ENCODE measurements around the gene POC1B.
A peak's percentile ranks its signal among the peaks of the same experiment; 100 is the strongest.
"Not testable (repeated sequence)": the region's sequence is repeated elsewhere in the genome, so short reads cannot be mapped to it uniquely, and the experiment has no call there.

Gene POC1B

DNA sequence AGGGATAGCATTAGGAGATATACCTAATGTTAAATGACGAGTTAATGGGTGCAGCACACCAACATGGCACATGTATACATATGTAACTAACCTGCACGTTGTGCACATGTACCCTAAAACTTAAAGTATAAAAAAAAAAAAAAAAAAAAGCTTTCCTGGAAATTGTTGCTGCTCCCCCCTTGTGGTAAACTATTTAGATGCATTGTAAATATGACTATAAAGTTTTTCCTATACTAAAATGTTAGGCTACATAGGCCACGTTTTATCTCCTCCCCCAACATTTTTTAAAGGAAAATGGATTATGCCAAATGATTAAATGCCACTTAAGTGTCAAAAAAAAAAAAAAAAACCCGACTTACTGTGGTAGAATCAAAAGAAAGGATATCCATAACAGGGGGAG, 66.6 kb downstream of the POC1B start:
- DNase-seq = not testable (repeated sequence)

DNA sequence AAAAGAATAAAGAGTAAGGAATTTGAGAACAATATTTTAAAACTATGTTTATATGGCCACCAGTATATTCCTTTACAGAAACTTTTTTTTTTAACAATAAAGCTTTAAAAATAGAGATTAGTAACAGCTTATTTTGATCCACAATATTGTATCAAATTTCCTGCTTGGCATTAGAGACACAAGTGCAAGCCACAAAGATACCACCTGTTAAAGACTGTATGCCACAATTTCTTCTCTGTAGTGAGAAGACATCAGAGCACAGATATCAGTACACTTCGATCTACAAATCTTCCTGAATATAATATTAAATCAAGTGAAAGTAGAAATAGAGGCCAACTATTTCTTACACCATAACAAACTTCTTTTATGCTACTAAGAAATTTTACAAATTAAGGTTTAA, 69.3 kb downstream of the POC1B start:
- no peak for DNase-seq

DNA sequence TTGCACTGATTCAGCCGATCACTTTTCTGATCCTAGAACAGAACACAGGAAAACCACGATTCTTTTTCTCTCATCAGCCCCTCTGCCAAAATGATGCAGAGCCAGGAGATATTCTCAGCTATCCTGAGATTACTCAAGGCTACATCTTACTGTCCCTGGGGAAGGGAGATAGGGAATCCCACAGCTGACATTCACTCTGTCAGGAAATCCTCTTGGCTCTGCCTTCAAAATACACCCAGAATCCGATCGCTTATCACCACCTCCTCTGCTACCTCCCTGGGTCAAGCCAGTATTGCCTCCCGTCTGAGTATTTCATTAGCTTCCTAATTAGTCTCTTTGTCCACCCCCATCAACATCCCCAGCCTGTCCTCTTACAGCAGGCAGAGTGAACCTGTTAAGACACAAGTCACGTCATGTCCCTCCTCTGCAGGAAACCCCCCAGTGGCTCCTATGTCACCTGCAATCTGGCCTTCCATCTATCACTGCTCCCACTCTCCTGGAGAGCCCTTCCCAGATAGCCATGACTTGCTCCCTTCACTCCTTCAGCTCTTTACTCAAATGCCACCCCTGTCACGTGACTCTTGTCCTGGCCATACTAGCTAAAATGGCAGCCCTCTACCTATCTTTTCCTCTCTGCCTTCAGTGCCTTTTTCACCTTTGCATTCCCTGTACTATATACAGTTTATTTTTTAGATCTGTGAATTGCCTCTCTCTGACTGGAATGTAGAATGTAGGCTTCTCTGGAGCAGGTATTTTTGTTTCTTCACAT, 71.6 kb downstream of the POC1B start:
- DNase-seq = no peak

DNA sequence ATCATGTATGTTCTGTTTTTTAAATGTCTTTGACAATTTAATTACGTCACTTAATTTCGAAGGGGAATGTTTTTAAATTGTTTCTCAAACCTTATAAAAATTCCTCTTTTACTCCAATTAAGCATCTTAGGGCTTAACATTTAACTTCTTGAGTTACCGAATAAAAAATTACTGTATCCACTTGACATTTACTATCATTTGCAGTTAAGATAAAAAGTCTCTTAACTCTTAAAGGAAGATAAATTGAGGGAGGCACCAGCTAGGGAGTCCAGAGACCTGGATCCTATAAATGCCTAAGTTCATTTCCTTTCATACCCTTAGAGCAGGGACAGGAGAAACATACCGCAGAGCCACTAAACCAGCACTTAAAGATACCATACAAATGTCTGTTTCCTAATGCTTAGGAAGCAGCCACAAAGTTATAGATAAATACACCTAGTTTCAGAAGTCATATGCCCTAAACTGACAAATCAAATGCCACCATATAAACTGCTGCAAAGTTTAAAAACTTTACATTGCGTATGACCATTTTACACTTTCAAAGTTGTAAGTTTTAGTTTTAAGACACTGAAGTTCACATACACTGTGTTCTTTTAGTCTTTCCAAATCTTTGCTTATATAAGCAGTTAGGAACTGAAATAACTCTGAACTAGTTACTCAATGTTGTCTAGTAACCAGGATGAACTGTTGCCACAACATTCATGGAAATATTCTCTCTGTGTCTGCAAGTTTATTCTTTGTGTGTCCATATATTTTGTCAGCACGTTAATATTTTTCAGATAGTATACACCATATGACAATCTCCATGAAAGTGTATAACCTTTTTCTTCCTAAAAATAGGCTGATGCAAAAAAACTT, 72.5 kb downstream of the POC1B start:
- DNase-seq = no peak

DNA sequence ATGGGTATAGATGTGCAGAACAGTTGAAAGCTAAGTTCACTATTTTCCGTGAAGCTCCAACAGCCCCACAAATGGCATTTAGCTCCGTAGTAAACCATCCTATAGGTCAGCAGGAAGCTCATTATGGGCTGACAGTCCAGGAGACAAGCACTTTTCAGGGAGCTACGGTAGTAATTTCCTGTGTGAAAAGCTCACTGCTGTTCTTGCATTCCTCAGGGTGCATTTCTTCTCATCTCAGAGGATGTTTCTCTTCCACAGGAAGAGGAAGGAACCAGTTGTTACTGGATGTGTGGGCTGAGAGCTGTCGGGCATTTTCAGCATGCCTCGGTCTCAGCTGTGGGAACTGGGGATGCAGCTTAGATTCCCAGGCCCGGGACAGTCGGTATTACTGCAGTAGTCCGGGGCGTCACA, 74.0 kb downstream of the POC1B start:
- peak; percentile 45 for DNase-seq

DNA sequence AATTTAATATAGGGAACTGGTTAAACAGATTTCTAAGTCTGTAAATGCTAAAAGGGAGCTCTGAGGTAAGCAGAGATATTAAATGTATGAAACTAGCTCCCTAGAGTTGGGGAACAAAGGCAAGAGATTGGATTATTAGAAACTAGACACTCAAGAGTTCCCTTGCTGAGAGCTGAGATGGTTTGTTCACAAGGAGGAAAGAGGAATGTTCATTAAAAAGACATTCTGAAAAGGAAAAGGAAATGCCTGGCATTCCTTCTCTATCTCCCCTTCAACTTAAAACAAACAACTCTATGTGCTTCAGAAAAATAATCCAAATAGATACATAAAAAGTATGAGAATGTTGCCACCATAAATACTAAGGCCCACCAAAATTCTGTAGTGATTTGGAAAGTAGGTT, 74.9 kb downstream of the POC1B start:
- DNase-seq = no peak

DNA sequence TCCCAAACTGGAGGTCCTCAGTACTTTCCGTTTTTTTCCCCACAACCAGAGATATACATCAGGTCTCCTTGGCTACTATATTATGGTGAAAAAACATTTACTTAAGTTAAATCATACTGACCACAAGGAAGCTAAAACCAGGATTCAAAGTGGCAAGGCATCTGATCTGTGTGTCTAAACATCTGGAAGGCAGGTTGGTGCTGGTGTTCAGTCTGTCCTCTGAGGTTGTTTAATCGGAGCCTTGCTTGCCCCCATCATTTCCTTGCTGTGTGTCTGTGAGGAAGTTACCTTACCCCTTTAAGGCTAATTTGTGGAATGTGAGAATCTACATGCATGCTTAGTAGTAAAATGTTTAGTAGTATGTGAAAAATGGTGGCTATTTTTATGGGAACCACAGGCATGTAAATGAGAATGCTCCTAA, 76.9 kb downstream of the POC1B start:
- DNase-seq = no peak

DNA sequence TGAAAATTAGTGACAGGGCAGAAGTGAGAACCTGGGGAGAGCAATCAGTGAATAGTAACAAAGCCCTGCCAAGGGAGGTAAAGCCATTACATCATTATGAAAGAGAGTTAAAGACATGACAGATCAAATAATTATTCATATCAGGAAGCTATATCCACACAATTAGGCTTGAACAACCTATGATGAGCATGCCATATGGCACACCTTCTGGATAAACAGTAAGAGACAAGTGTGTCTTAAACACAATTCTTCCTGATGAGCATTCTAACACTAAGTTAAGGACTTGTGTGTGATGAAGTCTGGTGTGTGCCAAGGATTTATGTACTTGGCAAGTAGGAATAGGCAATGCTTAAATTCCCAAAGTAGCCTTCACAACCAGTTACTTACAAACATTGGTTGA, 77.3 kb downstream of the POC1B start:
- DNase-seq = no peak

DNA sequence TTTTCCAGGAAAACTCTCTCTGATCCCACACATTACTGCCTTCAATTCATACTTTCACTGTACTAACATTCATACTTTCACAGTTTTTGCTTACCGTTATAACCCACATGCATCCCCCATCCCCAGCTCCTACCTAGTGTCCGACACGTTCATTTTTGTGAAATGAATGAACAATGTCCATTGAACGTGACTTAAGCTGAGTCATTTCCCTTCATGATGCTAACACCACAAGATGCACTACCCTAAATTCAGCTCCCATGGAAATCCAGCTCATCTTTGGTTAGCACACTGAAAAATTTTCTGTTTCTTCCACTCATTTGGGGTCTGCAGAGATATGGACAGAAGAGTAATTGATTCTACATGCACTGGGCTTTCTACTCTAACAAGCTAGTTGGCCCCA, 85.9 kb downstream of the POC1B start:
- no peak for DNase-seq

DNA sequence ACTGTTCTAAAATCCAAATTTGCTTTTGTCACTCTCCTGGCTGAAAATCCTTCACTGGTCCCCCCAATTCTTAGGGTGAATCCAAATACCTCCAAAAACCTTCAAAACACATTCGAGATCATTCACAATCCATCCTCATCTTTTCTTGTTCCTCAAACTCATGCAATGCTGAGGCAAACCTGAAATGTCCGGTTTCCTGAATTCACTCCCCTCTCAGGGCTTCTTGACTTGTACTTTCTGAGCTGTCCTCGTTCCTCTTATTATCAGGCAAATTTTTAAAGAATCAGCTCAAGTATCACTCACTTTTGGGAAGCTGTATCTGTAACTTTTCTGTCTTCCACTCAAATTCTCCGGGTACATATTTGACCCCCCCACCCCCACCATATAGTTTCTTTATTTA, 88.6 kb downstream of the POC1B start:
- no peak for DNase-seq

DNA sequence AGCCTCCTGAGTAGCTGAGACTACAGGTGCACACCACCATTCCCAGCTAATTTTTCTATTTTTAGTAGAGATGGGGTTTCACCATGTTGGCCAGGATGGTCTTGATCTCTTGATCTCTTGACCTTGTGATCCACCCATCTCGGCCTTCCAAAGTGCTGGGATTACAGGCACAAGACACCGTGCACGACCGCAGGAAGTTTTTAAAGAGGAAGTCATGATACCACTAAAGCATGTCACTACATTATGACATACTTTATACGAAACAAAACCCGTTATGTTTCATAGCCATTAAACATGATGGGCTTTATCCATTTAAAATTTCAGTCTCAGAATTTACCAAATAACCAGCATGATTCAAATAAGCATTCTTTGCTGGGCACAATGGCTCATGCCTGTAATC, 89.8 kb downstream of the POC1B start:
- DNase-seq = no peak

DNA sequence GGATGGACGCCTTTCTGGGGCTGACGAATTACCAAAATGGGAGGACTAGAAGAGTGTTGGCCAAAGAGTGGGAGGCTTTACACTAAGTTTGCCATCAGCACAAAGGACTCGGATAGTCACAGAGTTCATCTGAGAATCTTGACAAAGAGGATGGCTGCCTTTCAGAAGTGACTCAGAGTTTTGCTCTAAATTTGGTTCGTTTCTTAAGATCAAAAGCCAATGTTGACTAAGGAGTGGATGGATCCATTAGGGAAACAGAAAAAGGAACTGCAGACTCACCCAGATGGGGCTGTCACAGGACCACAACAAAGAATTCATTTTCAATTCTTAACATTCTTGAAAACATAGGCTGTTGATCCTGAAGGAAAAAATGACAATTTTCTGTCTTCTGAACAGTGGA, 92.2 kb downstream of the POC1B start:
- no peak for DNase-seq

DNA sequence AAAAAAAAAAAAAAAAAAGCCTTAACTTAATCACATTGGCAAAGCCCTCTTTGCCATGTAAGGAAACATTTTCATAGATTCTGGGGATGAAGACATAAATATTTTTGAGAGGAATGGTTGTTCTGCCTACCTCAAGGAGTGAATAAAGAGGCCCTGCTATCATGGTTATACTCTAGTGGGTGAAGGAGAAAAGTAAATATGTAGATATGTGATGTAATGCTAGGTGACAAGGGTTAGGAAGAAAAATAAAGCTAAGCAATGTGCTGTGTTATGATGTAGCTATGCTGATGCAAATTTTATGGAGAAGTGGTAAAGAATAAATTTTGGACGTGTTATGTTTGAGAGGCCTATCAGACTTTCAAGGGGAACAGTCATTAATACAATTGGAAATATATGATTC, 93.5 kb downstream of the POC1B start:
- DNase-seq = no peak

DNA sequence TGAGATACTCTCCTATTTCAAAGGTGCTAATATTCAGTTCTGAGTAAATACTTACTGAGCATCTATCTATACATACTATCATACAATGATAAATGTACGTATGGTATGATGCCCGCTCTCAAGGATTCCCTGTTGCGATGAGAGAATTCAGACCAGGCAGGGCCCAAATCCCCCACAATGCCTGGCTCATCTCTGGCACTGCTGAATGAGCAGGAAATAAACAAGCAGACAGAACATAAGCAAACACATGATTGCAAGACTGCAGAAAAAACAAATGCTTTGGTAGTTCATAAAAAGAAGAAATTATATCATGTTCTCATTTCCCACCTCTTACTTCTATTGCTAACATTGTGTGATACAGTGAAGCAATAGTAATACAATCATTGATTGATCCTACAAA, 96.3 kb downstream of the POC1B start:
- no peak for DNase-seq

DNA sequence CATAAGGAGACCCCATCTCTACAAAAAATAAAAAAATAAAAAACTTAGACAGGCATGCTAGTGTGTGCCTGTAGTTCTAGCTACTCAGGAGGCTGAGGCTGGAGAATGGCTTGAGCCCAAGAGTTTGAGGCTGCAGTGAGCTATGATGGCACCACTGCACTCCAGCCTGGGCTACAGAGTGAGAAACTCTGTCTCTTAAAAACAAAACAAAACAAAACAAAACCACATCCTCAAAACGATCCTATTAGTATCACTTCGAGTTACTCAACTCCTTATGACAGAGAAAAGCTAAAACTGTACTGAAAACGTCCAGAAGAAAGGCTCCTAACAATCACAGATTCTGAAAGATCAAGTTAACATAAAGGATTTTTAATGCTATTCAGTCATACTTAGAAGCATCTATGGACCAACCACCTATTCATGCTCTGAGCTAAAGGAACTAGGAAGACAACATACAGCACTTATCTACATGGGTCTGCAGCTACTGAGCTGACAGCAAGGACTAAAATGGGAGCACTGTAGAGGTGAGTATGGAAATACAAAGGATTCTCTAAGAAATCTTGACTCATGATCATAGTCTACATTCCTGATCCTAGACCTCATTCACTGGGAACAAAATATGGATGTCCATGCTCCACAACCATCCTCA, 98.2 kb downstream of the POC1B start:
- no peak for DNase-seq

DNA sequence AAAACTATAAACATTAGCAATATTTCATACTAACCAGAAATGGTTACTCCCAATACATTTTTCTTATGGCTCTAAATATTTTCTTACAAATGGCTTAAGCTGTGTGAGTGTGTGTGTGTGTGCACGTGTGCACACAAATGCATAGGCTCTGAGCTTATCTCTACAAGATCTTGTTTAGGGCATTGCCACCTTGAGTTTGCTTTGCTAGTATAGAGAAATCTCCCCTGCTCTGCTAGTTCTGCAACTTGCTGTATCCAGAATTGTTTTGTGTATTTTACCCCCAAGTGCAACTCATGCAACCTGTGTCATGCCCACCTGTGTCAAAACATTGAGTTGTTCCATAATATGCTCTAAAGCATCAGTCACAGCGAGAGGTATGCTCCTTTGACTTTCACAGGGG, 101.0 kb downstream of the POC1B start:
- DNase-seq = no peak

DNA sequence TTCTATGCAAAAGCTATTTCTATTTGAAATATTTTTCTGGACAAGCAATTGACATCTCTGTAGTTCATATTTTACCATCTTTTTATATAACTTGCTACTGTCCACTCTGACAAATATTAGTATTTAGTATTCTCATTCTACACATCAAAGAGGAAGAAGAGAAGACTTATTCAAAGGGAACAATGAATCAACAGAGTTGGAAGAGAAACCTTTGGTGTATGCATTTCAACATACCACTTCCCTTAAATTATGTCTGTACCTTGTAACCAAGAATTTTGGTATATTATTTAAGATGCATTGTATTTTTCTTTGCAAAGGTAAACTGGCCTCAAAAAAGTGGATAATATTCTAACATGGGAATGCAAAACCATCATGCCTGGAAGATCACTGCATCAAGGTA, 101.5 kb downstream of the POC1B start:
- DNase-seq = no peak

DNA sequence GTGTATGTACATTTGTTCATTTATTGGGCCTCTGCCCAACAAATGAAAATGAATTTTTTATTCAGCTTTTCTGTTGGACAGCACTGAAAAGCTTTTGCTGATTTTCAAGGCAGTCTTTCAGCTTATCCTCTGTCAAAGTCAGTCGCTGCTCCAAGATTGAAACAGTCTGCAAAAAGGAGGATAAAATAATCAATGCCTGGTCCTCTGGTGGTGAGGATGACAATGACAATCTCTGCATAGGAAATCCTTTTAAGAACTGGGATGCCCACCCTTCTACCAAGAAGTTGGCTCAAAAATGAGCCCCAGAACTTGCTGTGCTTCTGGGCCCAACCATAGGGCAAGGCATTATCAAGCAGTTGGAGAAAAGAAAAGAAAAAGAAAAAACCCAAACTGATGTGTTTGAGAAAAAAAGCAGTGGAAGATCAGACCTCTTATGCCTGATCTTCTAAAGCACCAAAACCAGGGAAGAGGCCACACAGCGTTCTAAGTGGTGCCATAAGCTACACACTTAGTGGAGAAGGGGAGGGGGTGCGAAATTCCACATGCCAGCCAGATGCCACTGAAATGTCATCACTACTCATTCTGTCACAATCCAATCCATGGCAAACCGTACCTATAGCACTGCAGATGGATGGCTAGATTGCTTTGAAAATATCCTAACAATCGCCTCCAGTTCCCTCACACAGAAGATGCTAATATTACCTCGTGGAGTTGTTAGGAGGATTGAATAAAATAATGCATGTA, 104.6 kb downstream of the POC1B start:
- DNase-seq = no peak

DNA sequence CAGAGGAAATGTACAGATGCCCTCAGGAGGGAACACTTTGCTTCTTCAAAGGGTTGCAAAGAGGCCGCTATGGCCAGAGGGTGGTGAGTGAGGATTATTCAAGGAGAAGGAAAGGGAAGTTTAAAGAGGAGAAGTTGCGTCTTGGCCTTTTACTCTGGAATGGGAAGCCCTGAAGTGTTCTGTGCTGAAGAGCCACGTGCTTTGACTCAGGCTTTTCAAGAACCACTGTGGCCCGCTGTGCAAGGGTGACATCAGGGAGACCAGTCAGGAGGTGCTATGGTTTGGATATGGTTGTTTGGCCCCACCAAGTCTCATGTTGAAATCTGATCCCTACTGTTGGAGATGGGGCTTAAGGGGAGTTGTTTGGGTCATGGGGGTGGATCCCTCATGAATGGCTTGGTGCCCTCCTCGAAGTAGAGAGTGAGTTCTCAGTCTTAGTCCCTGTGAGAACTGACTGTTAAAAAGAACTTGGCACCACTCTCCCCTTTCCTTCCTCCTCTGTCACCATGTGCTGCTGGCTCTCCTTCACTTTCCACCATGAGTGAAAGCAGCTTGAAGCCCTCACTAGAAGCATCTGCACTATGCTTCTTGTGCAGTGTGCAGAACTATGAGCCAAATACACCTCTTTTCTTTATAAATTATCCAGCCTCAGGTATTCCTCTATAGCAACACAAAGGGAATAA, 107.5 kb downstream of the POC1B start:
- DNase-seq = no peak

DNA sequence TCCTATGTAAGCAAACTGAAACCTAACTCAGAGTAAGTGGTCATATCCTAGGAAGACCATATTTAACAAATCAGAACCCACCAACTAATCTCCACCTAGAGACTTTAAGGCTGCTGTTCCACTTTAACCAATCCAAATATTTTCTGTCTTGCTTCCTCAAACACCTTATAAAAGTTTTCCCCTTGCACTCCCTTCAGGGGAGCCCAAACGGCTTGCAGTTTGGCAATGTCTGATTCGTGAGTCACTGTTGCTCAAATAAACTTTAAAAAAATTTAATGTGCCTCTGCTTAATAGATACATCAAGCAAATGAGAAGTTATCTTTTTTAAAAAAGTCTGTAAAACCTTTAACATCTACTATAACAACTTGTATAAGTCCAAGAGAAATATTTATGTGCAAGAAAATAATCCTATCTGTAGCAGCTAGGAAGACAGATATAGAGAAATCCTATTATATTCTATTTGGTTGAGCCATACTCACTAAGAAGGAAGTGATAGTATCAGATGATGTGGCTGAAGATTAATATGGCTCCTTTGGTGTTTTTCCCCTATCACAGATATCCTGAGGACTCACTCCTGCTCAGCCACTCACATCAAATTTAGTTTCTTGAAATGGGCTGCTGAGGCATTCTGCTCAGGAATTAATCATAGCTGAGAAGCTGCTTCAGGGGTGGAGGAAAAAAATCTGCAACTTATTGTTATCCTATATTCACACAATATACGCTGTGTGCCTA, 108.4 kb downstream of the POC1B start:
- no peak for DNase-seq

DNA sequence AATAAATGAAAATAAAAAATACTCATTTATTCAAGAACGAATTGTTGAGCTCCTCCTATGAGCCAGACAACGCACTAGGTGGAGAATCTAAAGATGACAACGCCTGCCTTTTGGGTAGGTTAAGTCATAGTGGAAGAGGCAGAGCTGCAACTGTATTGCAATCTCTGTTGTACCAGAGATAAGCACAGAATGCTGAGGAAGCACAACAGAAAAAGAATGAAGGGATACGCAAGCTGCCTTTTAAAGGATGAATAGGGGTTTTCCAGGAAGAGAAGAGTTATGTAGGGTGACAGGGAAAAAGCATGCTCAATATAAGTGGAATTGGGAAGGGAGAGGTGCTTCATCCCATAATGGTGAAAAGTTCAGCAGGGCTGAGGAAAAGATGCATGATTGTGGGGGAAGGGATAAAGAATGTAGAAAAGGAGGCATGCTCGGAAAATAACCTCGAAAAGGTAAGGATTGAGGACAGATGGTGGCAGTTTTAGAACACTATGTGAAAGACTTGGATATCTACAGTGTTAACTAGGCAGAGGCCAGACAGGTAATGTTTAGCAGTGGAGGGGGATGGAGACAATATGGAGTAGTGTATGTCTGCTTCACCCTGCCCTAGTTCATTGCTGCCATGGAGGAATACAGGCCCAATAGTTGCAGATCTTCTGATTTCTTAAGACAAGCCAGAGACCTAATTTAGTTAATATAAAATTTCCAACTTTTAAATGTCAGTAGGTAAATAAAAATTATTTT, 109.6 kb downstream of the POC1B start:
- no peak for DNase-seq

Measured in left hindlimb (tissue), 1 donor.